Cardiac fibroblast (primary cell): ENCODE measurements around the gene KRAS.
A peak's percentile ranks its signal among the peaks of the same experiment; 100 is the strongest.

Source experiments
- DNase-seq, 2 donors: peaks; one replicate each; pipeline versions ENCODE4 v3.0.0 to v3.0.0-alpha.2; 2010; ENCODE audit warnings: low read depth in 2 of 2
- H3K4me3 ChIP-seq, 2 donors: replicated peaks in 1 of 2; 1 replicate in 1 of 2; 2 replicates in 1 of 2; pipeline ENCODE4 v1.5.1; 2011; ENCODE audit warnings: low read depth in 2 of 2, low read length in 2 of 2, mild to moderate bottlenecking in 2 of 2, moderate library complexity in 1 of 2
- TF ChIP-seq, protein P1 (sequence below): IDR thresholded peaks from one replicate; pipeline ENCODE4 v1.5.1; 2011; ENCODE audit warnings: low read depth, mild to moderate bottlenecking, low read length, inconsistent platforms

KRAS gene

DNA sequence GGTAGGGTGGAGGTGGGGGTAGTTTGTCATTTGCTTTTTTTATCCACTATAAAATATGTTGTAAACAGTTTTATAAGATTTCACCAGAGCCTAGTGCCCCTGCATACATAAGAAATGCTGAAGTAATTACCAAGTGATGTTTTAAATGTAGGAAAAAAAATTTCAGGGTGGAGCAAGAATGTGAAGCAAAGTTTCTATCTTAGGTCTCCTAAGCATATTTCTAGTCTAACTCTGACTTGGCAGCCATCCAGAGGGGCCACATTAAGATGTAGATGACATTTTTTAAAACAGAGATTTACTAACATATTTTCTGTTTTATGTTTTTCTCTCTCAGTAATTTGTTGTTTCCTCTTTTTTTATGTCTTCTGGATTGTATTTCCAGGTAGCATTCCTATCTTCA lies 15.8 kb upstream of the KRAS start:
- no peak overlapping the region for H3K4me3 ChIP-seq
- DNase-seq: peak in 1 of 2 donors; percentile 13
- TF ChIP-seq, protein P1, sequence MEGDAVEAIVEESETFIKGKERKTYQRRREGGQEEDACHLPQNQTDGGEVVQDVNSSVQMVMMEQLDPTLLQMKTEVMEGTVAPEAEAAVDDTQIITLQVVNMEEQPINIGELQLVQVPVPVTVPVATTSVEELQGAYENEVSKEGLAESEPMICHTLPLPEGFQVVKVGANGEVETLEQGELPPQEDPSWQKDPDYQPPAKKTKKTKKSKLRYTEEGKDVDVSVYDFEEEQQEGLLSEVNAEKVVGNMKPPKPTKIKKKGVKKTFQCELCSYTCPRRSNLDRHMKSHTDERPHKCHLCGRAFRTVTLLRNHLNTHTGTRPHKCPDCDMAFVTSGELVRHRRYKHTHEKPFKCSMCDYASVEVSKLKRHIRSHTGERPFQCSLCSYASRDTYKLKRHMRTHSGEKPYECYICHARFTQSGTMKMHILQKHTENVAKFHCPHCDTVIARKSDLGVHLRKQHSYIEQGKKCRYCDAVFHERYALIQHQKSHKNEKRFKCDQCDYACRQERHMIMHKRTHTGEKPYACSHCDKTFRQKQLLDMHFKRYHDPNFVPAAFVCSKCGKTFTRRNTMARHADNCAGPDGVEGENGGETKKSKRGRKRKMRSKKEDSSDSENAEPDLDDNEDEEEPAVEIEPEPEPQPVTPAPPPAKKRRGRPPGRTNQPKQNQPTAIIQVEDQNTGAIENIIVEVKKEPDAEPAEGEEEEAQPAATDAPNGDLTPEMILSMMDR: no peak

DNA sequence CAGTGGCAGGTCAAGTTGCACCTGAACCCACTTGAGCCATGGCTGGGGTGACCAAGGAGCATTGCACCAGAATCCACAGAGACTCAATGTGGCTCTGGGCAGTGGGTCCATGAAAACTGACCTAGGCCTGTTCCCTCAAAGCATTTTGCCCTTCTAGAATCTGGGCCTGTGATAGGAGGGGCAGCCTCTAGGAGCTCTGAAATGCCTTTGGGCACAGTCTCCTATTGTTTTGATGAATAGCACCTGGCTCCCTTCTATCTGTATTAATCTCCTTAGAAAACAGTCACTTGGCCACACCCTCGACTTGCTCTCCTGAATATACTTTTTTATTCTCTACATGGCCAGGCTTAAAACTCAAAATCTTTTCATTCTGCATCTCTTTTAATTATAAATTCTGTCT lies 14.1 kb upstream of the KRAS start:
- H3K4me3 ChIP-seq: no peak overlapping the region
- DNase-seq: no peak
- TF ChIP-seq, protein P1: no peak

GRCh38 chr12:25264114-25264513 lies 13.4 kb upstream of the KRAS start:
- no peak for DNase-seq
- H3K4me3 ChIP-seq: no peak overlapping the region
- TF ChIP-seq, protein P1: no peak

DNA sequence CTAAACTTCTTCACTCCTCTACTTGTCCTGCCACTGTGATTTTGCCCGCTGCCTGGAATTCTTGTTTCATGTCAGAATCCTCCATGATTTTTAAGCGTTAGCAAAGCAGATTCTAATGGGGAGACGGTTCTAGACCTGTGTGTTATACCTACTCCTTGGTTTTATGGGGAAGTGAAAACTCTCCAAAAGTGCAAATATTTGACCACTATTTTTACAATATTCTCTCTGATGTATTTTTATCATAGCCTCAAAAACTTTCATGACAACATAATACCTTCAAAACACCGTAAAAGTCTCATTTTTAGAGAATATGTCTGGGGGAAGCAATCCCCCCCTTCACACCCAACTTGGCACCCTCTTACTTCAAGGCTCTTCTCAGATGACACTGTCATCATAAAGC lies 12.9 kb upstream of the KRAS start:
- H3K4me3 ChIP-seq: no peak overlapping the region
- DNase-seq: no peak
- TF ChIP-seq, protein P1: no peak

- H3K4me3 ChIP-seq: no peak overlapping the region
- DNase-seq: no peak
- TF ChIP-seq, protein P1: no peak
Observed at GRCh38 chr12:25262389-25263074, 11.8 kb upstream of the KRAS start.

DNA sequence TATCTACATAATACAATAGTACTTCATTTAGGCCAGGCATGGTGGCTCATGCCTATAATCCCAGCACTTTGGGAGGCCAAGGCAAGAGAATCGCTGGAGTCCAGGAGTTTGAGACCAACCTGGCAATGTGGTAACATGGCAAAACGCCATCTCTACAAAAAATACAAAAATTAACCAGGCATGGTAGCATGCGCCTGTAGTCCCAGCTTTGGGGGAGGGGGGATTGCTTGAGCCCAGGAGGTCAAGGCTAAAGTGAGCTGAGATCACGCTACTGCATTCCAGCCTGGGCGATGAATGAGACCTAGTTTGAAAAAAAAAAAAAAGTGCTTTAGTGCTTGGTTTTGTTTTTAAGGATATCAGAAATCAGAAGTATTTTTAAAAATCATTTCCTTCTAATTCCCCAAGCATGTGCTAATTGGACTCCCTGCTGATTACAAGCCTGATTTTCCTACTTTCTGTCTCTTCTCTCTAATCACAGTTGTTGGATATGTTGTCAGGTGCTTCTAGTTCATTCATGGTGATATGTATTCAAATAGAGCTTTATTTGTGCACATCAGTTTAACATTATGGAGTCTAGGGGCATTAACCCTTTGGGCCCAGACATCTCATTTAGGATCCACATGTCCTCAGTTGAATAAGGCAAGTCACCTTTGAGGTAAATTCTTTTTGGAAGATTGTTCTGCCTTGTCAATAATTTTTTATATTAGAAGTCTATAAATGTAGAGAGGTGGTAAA lies 7.0 kb upstream of the KRAS start:
- TF ChIP-seq, protein P1: no peak
- H3K4me3 ChIP-seq: no peak overlapping the region
- DNase-seq: no peak
